AG09319 (cell line): ENCODE data around the gene ACKR2.

ENCODE experiments used
- DNase-seq: peaks from one replicate; pipeline ENCODE4 v3.0.0-alpha.2; 2010; ENCODE audit warnings: low read depth; ENCODE audit errors: extremely low read depth
- CTCF ChIP-seq: IDR thresholded peaks from 2 replicates; pipeline ENCODE4 v1.5.1; 2011; ENCODE audit warnings: low read depth, mild to moderate bottlenecking, inconsistent platforms, low read length, moderate library complexity

ACKR2 gene

GRCh38 chr3:42809202-42809601 lies at the start of gene ACKR2:
TSS of gene ACKR2 (plus strand) at chr3:42809445. CDS start at chr3:42864503, 55,058 bp downstream.
- DNase-seq: no peak
- no peak for TF ChIP-seq CTCF

GRCh38 chr3:42762046-42762724 lies 47.1 kb upstream of the ACKR2 start:
- no peak for TF ChIP-seq CTCF
- no peak for DNase-seq

- TF ChIP-seq CTCF: no peak
- no peak for DNase-seq
Measured at GRCh38 chr3:42763021-42763420, 46.2 kb upstream of the ACKR2 start.

GRCh38 chr3:42764115-42764514 lies 45.1 kb upstream of the ACKR2 start:
- no peak for TF ChIP-seq CTCF
- DNase-seq: no peak

GRCh38 chr3:42764561-42765295 lies 44.5 kb upstream of the ACKR2 start:
- no peak for DNase-seq
- no peak for TF ChIP-seq CTCF

- no peak for TF ChIP-seq CTCF
- no peak for DNase-seq
Measured at GRCh38 chr3:42769477-42770131, 39.6 kb upstream of the ACKR2 start.

- DNase-seq: no peak
- no peak for TF ChIP-seq CTCF
Measured at GRCh38 chr3:42771271-42771670, 38.0 kb upstream of the ACKR2 start.
